HG03469 (cell line): Measurements from ENCODE around the gene ZNF559.

Source experiments
- ATAC-seq: cut with Tn5 transposase; IDR thresholded peaks from one replicate; pipeline ENCODE4 v1.9.1; 2021; ENCODE audit warnings: mild to moderate bottlenecking, moderate library complexity, moderate number of reproducible peaks; ENCODE audit not compliant: unreplicated experiment

ZNF559 gene

GRCh38 chr19:9352505-9352904, 28.5 kb downstream of the ZNF559 start:
- ATAC-seq = no peak

DNA sequence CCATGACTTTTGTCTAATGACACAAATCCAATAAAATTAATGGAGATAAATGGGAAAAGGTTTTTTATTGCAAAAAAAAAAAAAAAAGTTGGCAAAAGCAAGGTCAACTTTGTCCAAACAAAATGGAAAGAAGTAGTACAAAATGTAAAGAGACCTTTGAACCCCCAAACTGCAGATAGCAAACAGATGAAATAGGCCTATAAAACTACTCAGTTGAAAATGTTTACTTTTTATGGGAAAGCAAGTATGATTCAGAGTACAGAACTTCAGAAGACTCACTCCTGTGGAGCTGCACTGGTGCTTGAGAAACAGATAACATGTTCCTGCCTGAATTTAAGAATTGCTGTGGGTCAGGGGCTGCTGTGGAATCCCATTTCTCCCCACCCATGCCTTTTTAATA, 29.0 kb downstream of the ZNF559 start:
- no peak for ATAC-seq

GRCh38 chr19:9354651-9355050, 30.7 kb downstream of the ZNF559 start:
- ATAC-seq = no peak

- no peak for ATAC-seq
These were observed 38.9 kb downstream of the ZNF559 start, which contains the start of gene ZNF177 for GRCh38 chr19:9362905-9363304. ZNF177 (plus strand) TSS chr19:9363013; CDS start chr19:9378312, 15,299 bp downstream.

DNA sequence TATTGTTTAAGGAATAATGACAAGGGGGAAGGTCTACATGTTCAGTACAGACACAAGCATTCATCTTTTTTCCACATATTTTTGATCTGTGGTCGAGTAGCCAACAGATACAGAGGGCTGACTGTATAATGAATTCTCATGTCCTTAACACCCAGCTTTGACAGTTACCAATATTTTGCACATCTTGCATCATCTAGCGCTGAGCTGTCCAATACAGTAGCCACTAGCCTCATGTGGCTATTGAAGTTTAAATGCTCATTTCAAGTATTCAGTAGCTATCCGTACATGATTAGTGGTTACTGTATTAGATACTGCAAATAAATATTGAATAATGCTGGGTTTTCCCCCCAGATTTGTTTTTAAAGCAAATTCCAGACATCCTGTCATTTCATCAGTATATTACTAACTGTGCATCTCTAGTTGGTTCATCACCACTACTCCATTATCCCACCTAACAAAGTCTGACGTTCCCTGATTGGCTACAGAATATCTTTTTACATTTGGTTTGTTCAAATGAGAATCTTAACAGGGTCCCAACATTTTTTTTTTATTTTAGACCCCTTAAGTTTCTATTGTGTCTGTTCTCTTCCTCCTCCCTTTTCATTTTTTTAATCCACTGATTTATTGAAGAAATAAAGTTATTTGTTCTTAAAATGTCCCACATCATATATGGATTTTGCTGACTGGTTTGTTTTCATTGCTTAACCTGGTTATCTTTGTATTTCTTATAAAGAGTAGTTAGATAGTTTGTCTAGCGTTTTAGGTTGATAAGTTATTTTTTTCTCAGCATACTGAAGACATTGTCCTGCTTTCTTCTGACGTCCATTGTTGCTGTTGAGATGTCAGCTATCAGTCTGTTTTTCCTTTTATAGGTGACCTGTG, 47.0 kb downstream of the ZNF559 start:
- ATAC-seq = no peak

DNA sequence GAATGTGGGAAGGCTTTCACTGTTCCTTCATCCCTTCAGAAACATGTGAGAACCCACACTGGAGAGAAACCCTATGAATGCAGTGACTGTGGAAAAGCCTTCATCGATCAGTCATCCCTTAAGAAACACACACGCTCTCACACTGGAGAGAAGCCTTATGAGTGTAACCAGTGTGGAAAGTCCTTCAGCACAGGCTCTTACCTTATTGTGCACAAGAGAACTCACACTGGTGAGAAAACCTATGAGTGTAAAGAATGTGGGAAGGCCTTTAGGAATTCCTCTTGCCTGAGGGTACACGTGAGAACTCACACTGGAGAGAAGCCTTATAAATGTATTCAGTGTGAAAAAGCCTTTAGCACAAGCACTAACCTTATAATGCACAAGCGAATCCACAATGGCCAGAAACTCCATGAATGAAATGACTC, 57.4 kb downstream of the ZNF559 start:
- ATAC-seq = no peak
